NB4 (cell line): ENCODE measurements around the gene CACNA2D4.

Source experiments
- DNase-seq: peaks from one replicate; pipeline ENCODE4 v3.0.0; 2010; ENCODE audit warnings: low read depth
- H3K4me3 ChIP-seq: one replicate; pipeline ENCODE4 v1.5.1; 2011; ENCODE audit warnings: mild to moderate bottlenecking, low read depth, low read length, moderate library complexity
- MAX ChIP-seq: IDR thresholded peaks from 2 replicates; pipeline ENCODE4 v1.6.1; 2011; ENCODE audit warnings: low read depth, low read length
- MYC ChIP-seq: IDR thresholded peaks from 2 replicates; pipeline ENCODE4 v1.6.1; 2011; ENCODE audit warnings: low read depth, low read length
- POLR2A ChIP-seq: IDR thresholded peaks from 2 replicates; pipeline ENCODE4 v1.6.1; 2011; ENCODE audit warnings: mild to moderate bottlenecking; ENCODE audit not compliant: insufficient read length; ENCODE audit errors: extremely low read depth
- TF ChIP-seq, protein P1 (sequence below): IDR thresholded peaks from one replicate; pipeline ENCODE4 v1.5.1; 2012; ENCODE audit warnings: low read depth, low read length

The CACNA2D4 gene

GRCh38 chr12:1799051-1799881, 119.2 kb downstream of the CACNA2D4 start:
- TF ChIP-seq MAX: no peak
- TF ChIP-seq POLR2A: no peak
- TF ChIP-seq, protein P1, sequence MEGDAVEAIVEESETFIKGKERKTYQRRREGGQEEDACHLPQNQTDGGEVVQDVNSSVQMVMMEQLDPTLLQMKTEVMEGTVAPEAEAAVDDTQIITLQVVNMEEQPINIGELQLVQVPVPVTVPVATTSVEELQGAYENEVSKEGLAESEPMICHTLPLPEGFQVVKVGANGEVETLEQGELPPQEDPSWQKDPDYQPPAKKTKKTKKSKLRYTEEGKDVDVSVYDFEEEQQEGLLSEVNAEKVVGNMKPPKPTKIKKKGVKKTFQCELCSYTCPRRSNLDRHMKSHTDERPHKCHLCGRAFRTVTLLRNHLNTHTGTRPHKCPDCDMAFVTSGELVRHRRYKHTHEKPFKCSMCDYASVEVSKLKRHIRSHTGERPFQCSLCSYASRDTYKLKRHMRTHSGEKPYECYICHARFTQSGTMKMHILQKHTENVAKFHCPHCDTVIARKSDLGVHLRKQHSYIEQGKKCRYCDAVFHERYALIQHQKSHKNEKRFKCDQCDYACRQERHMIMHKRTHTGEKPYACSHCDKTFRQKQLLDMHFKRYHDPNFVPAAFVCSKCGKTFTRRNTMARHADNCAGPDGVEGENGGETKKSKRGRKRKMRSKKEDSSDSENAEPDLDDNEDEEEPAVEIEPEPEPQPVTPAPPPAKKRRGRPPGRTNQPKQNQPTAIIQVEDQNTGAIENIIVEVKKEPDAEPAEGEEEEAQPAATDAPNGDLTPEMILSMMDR: no peak
- no peak for TF ChIP-seq MYC
- DNase-seq: no peak
- no peak overlapping the region for H3K4me3 ChIP-seq

DNA sequence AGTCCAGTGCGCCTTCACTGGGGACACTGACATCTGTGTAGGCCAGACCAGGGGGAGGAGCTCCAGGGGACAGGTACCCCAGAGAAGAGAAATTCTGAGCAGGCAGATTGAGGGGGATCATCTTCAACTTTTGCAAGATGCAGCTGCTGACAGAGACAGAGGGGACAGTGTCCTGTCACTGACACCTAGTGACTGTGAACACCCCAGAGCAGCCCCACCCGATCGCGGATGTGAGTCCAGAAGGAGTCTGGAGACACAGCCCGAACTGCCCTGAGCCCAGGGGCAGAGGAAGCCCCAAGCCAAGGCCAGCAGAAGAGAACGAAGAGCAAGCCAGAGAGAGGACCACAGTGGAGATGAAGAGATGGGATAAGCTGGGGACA, 119.8 kb downstream of the CACNA2D4 start:
- DNase-seq: no peak
- TF ChIP-seq, protein P1: no peak
- TF ChIP-seq POLR2A (no peak), MAX (no peak), MYC (no peak)
- no peak overlapping the region for H3K4me3 ChIP-seq

- DNase-seq: no peak
- no peak overlapping the region for H3K4me3 ChIP-seq
- TF ChIP-seq POLR2A (no peak), MAX (no peak), MYC (no peak)
- TF ChIP-seq, protein P1: no peak
Measured at GRCh38 chr12:1797991-1798640, 120.3 kb downstream of the CACNA2D4 start.

- DNase-seq: peak; percentile 86
- TF ChIP-seq MAX (0 out of 2 replicates have a peak, but pooled peaks have one; percentile 2), POLR2A (peak; percentile 32)
- TF ChIP-seq, protein P1: no peak
- H3K4me3 ChIP-seq: peak overlapping the region; percentile 68
Measured at GRCh38 chr12:1797011-1797901, 121.2 kb downstream of the CACNA2D4 start.

DNA sequence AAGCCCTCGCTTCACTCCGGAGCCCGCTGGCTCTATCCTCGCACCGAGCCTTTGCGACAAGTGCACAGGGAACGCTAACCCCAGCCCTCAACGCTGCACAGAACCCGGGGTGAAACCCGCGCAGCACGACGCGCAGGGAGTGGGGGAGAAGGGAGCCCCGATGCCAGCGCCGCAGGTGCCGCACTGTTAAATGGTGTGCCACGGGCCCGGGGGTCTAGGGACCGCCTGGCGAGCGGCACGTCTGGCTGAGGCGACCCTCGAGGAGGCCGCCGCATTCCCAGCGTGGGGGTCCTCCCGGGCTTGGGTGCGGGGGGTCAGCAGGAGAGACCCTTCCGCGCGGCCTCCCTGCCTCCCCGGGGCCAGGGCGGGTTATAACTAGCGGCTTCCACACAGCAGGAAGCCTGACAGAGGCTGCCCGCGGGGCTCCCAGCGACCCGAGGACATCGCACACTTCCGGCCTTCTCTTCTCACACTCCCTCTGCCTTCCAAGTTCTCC, 121.9 kb downstream of the CACNA2D4 start:
- TF ChIP-seq, protein P1: no peak
- TF ChIP-seq MAX (no peak), POLR2A (peak; percentile 7), MYC (no peak)
- peak overlapping the region; percentile 68 for H3K4me3 ChIP-seq
- peak; percentile 86 for DNase-seq
